Stimulated activated naive CD4-positive, alpha-beta T cell (primary cell): ENCODE data around the gene TSC22D3.
"Not testable (repeated sequence)": the region's sequence is repeated elsewhere in the genome, so short reads cannot be mapped to it uniquely, and the experiment has no call there.

Source experiments
- DNase-seq, 6 experiments: peaks; one replicate each; lab custom pipeline; 2025; lab: John Stamatoyannopoulos, UW

TSC22D3 gene

DNA sequence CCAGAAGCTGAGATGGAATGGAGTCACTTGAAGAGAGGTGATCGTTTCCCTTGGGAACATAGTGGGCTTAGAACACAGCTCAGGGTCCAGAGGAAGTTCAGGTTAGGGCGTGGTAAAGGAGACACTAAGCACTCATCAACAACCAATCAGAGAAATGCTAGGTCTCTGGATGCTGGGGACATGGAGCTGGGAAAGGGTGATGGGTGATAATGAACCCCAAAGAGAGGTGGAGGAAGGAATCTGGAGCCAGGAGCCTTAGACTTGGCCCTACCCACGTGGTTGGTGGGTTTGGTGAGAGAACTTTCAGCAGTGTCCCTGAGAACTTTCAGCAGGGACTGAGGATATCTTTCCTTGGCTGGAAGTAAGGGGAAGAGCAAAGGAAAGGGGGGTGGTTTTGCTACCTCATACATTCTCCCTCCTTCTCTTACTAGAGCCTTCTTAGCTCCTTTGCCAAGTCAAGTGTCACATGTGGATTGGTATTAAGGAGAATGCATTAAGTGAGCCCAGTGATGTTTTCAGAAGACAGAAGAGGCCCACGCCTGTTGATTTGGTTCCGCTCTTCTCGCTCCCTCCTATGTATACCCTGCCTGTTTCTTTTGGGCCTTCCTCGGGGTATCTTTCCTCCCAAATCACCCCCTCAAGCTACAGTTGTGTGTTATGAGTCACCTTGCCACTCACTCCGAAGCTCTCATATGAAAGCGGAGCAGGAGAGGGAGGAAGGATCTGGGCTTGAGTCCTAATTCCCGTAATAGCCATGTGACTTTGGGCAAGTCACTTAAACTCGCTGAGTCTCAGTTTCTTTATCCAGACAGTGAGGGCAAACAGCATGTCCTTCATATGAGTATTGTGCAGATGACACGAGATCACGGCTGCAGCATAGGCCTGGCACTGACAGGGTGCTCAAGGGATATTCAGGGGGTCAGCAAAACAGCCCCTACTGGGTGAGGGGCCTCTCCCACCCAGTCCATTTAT, 63.1 kb downstream of the TSC22D3 start:
- DNase-seq, result peak; percentile 19 to 79 (median 56)

DNA sequence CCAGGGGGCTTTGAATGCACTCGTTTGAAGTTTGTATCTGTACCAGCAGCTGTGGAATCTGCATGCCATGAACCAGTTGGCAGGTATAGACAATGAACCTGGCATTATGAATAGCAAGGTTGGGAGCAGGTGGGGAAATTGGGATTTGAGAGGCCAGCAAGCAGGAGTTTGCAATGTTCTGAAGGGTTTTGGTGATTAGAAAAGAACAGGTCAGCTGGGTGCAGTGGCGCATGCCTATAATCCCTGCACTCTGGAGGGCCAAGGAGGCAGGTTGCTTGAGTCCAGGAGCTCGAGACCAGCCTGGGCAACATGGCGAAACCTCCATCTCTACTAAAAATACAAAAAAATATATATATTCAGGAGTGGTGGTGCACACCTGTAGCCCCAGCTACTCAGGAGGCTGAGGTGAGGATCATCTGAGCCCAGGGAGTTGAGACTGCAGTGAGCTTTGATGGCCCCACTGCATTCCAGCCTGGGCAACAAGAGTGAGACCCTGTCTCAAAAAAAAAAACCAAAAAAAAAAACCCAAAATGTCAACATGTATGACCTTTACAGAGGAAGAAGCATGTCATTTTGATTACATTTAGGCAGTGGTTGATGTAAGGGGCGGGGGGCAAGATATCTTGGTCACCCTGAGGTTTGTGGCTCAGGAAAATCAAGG, 63.9 kb downstream of the TSC22D3 start:
- peak in 5 of 6 experiments; percentile 2 to 70 (median 54) for DNase-seq

DNA sequence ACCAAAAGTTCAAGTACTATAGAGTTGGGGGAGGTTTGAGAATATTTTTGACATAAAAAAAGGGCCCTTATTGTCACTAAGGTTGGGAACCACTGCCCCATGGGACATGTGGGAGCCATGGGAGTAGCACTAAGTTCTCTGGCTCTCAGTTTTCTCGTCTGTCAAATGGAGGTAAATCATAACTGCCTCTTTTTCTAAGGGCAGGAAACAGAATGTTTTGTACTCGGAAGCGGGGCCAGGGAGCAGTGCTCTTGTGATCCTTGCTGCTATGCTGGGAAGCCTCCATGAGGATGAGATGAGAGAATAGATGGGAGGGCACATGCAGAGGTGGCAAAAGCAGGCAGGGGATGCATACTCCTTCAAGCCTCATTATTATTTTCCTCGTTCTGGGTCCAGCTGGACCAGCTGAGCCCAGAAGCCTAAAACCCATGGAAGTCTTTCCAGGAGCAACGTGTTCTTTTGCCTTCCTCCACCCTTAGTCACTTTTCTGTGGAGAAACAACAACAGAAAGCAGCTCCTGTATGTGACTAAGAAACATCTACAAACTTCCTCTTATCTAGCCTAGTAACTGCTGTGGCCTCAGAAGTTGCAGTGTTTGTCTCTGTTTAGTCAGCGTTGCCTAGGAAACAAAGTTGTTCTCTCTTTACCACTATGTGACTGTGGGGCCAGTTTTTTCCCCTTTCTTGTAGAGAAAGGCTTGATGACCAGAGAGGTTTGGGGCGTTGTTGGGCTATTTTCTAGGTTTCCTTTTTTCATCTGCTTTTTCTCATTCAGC, 64.8 kb downstream of the TSC22D3 start:
- DNase-seq, result peak; percentile 25 to 88 (median 68)

DNA sequence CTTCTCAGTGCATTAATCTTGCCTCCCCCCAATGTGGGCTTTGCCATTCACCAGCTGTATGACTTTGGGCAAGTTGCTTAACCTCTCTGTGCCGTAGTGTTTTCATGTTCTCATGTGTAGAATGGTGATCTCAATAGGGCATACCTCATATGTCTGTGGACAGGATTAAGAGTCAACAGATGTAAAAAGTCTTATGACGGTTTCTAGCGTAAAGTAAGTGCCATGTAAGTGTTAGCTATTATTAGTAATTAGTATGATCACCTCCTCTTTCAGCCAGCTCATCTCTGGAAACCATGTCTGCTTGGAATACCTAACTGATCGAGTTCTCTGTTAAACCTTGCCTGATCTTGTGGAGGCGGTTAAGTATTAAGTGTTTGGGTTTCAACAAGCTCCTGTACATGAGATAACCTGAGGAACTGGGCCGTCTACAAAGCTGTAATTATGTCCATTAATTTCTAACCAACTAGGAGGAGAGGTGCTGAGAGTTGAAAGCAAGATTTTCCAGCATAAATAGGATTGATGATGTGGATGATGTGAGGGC, 66.3 kb downstream of the TSC22D3 start:
- no peak for DNase-seq

DNA sequence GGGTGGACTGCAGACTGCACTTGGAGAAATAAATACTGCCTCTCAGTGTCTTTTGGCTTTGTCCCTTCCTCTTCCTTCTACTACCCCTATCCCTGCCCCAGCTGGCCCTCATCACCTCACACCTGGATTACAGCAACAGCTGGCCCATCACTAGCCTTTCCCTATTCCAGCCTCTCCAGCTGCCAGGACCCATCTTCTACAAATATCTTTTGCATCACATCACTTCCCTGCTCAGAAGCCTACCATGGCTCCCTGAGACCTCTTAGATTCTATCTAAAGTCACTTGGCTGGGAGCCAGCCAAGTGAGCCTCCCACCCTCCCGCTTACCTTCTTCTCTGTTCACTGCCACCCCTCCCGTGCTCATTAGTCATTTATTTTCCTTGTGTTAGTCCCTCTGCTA, 66.8 kb downstream of the TSC22D3 start:
- DNase-seq, result no peak

DNA sequence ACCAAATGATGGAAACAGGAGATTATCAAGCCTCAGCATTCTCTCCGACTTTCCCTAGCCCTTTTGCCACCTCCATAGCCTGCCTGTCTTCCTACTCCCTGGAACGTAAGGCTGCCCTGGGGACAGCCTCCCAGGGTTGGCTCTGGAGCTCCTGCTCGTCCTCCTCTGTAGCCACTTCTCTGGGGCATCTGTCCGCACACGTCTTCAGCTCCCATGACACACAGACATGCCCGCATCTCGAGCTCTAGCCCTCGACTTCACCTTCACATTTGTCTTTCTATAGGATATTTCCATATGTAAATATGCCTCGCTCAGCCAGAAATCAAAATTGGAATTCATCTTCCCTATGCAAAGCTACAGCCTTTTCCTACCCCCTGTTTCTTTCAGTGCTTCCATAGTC, 67.7 kb downstream of the TSC22D3 start:
- DNase-seq, result no peak

DNA sequence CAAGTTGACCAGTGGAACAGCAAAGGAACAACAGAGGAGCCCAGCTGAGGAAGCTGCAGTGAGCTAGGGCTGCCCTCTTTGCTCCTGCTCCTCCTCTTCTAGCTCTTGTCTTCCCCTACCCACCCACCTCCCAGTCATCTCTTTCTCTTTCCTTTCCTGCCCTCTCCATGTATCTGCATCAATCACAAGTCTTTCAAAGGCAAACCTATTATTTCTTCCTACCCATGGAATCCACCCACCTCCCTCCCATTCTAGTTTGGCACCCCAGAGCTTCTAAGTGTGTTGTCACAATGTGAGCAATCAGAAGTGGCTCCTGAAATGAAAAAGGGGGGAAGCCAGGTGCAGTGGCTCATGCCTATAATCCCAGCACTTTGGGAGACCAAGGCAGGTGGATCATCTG, 69.3 kb downstream of the TSC22D3 start:
- DNase-seq, result no peak

DNA sequence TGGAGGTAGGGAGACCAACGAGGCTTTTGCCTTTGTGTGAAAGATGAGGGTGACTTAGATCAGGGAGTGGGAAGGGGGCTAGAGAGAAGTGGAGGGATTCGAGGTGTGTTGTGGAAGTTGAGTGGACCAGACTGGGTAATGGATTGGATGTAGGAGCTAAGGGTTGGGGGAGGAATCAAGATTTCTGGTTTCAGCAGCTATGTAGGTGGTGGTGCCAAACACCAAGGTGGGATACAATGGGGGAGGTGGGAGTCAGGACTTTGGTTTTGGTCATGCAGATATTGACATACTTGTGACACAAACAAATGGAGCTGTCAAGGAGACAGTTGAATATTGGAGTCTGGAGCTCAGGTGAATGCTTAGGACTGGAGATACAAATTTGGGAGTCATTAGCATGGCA, 71.0 kb downstream of the TSC22D3 start:
- DNase-seq, result no peak

DNA sequence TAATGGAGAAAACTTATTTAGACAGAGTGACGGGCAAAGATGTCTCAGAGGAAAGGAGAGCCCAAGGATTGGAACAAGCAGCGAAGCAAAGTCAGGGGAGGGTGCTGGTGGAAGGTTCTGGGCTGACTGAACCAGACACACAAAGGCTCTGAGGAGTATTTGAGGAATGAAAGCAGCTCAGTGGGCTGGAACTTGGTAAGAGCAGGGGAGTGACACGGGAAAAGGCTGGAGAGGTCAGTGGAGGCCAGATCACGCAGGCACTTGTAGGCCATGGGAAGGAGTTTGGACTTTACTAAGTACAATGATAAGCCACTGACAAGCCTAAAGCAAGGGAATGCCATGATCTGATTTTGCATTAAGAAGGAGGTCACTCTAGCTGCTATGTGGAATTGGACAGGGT, 71.4 kb downstream of the TSC22D3 start:
- DNase-seq, result no peak

DNA sequence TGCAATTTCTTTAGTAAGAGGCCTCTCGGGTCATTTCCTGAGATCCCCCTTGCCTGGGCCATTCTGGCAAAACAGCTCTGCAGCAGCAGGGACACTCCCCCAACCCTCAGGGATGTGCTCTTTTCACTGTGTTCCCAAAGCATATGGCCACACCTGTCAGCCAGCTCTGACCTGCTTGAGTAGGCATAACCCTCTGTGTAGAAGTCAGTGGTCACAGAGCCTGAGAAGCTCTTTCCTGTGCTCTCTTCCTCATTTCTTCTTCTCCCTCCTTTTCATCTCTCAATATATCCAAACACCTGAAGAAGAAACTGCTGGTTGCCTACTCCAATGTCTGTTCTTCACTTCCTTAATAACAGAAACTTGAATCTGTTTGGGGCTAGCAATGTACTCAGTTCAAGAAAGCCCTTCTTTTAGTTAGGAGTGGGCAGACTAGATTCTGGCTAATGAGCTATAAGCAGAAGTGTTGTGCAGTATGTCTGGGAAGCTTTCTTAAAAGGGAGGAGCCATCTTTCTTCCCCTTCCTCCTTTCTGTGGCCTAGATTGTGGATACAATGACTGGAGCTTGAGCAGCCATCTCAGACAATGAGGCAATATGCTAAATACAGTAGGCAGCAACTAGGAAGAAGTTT, 74.0 kb downstream of the TSC22D3 start:
- DNase-seq, result no peak

DNA sequence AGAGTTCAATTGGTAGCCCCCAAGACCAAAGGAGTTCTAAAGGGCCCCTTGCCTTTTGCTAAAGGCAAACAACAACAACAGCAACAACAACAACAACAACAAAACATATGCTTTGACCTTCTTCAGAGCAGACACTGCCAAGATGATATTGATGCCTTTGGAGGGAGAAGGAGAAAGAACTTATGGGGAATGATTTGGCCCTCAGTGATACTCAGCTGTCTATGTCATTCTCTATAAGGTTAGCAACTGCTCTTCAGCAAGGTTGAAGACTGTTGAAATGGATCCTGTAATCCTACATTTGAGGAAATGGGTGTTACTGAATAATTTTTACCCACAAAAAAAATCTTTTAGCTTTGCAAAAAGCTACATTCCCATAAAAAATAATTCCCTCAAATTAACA, 74.8 kb downstream of the TSC22D3 start:
- no peak for DNase-seq

DNA sequence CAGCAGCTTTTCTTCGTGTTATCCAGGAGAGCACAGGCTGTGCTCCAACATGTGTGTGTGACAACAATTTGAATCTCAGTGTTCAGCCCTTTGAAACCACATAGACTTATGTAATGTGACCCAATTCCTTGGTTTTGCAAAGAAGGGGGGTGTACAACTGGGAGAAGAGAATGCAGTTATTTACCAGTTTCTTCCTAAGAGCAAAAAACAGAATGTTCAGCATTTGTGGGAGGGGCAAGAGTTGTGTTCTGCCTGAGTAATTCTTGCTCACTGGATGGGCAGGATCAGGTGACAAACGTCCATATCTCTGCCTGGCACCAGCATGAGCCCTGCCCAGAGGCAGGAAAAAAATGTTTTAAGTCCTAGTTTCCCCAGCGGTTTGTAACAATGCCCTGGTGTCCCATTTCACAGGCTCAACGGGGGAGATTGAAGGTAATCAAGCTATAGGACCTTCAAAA, 75.2 kb downstream of the TSC22D3 start:
- DNase-seq, result no peak

DNA sequence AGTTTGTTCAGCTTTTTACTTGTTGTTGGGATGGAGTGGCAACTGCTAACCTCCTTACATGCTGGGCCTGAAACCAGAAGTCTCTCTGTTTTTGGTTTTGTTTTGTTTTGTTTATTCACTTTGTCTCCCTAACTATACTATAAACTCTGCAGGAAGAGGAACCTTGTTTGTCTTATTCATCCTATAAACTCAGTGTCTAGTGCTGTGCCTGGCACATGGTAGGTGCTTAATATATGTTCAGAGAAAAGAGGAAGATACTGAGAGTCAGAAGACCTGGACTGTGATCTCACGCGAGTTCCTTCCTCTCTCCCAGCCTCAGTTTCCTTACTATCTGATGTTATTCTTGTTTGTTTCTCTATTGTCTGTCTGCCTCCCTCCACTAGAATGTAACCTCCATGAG, 76.0 kb downstream of the TSC22D3 start:
- DNase-seq, result no peak

DNA sequence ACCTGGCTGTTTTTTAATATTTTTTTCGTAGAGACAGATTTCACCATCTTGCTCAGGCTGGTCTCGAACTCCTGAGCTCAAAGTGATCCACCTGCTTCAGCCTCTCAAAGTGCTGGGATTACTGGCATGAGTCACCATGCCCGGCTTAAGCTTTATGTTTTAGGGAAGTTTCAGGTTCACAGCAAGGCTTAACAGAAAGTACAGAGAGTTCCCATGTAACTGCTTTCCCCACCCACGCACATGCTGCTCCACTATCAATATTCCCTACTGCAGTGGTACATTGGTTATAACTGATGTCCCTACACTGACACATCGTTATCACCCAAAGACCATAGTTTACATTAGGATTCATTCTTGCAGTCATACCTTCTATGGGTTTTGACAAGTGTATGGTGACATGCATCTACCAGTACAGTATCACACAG, 84.6 kb downstream of the TSC22D3 start:
- no peak for DNase-seq

DNA sequence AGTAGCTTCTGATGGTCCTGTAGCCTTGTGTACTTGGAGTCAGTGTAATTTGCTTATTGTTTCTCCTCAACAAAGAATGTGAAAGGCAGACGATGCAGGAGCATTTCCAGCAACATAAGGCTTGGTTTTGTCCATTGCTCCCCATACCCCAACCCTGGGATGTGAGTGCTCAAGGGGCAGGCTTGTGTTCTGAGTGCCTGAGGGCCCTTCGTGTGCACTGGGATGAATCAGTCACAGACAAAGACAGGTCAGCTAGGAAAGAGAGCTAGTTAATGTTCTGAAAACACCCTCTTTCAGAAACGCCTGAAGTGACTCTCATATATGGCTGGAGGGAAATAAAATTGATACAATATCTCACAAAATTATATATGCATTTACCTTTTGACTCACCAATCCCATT, 88.1 kb downstream of the TSC22D3 start:
- no peak for DNase-seq

DNA sequence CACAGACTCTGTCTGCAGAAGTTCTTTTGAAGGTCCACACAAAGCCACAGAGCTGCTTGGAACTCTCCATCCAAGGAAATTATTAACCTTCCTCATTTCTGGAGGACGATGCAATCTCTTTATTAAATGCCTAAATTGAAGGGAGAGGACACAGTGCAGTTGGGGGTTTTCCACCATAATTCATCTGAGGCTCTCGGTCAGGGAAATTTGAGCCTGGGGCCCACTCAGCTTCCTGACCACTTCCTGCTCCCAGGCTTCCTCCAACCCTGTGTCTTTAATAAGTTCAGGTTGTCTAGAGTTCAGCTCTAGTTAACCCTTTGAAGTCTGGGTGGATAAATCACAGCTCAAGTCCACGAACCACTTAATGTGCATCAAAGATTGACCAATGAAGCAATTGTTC, 88.8 kb downstream of the TSC22D3 start:
- no peak for DNase-seq

DNA sequence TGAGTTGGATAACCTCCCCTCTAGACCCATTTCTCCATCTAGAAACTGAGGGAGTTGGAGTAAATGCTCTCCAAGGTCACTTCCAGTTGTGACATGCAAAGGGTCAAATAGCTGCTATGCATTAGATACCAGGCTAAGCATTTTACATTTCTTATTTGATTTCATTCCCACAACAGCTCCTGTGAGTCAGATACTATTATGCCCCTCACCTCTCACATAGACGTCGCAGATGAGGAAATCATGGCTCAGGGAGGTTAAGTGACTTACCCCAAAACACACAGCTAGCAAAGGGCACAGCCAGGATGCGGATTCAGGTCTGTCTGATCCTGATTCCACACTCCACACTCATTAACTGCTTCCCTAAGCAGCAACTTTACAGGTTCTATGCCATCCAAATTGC, 89.6 kb downstream of the TSC22D3 start:
- no peak for DNase-seq

DNA sequence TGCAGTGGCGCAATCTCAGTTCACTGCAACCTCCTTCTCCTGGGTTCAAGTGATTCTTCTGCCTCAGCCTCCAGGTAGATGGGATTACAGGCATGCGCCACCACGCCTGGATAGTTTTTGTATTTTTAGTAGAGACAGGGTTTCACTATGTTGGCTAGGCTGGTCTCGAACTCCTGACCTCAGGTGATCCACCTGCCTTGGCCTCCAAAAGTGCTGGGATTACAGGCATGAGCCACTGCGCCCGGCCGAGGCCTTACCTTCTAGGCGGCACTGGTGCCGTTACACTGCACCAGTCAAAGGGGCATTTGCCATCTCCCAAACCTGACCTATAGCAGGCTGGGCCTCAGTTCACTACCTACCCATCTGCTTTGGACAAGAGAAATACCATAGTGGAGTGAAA, 90.0 kb downstream of the TSC22D3 start:
- DNase-seq, result not testable (repeated sequence)

DNA sequence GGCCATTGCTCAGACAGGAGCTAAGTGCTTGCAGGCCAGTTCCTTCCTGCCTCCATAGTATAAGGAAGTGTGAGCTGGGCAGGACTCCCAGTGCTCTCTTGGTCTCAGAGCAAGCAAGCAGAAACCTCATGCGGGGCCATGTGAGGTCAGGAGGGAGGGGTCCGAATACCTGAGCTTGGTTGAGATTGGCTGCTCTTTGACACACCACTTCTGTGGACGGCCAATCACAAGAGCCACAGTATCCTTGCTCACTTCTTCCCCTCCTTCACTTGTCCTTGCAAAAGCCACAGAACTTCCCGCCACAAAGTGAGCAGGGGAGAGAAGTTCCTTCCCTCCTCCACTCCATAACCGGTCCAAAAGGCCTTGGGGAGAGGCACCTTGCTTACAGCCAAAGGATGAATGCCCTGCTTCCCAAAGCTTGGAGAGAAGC, 90.6 kb downstream of the TSC22D3 start:
- DNase-seq, result no peak

DNA sequence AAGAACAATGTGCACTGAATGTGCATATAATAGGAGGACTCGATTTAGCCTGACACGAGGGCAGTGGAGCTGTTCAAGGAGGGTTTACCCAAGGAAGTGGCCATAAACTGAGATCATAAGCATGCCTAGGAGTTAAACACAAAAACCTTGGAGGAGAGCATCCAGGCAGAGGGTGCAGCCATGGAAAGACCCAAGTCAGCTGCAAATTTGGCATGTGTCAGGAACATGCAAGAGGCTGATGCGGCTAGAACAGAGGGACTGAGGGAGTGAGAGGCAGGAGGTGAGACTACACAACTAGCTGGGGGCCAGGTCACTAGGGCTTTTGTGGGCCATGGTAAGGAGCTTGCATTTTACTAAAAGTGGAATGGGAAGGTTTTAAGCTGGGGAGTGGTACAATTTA, 91.7 kb downstream of the TSC22D3 start:
- DNase-seq, result no peak

DNA sequence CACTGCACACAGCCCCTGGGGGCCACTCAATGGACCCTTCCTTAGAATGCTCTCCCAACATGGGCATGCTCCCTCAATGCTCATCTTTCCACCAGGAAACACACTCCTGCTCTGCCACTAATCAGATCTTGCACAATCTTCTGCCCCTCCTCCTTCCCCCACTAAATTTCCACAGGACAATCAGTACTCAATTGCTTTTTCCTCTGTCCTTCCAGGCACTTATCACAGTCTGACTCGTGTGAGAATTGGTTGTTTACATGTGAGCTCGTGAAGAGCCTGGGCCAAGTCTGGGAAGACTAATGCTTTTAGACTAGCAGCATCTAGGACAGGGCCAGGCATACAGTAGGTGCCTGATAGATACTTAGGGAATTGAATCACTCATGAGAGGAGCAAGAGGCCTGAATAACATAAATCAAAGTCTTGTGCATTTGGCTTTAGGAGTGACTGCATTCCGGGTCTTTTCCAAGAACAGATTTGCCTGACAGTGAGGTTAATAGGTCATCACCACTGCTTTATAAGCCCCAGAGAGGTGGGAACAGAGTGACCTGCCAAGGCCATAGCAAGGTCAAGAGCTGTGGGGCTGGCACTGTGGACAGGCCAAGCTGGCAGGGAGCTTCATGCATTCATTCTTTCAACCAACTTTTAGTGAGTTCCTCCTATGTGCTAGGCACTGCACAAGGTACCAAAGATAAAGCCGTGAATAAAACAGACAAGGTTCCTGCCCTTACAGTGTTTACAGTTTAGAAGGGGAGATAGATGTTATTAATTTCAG, 92.3 kb downstream of the TSC22D3 start:
- DNase-seq, result no peak
